ENCODE data around the gene ERGIC1.
A peak's percentile ranks its signal among the peaks of the same experiment; 100 is the strongest.

The ERGIC1 gene

DNA sequence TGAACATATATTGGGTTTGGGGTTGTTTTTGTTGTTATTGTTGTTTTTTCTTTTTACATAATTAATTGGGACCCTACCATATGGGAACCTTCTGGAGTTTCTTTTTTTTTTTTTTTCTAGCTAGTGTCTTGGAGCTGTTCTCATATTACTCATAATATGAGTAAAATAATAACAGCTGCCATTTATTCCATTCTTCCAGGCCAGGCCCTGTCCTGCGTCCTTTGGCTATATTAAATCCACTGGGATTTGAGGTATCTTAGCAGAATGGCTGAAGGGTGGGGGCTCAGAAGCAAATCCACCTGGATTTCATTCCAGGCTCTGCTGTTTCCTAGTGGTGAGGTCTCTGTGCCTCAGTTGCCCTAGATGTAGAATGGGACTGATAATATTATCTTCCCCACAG is 77.9 kb downstream of the ERGIC1 start:
- H3K4ac ChIP-seq (ENCODE audit: low read length): no peak overlapping the region
- no peak overlapping the region for H4K91ac ChIP-seq (ENCODE audit: low read depth, low read length, poor library complexity)
- no peak overlapping the region for H3K27ac ChIP-seq (replicated peaks; ENCODE audit: low read length)
- no peak overlapping the region for H3K4me2 ChIP-seq (ENCODE audit: insufficient read depth, low read length, poor library complexity, severe bottlenecking)
- no peak overlapping the region for H2BK5ac ChIP-seq (ENCODE audit: low read length)
- no peaks in the 10 kb centered on the region for H3K9me3 ChIP-seq (replicated peaks in 1 of 2; ENCODE audit: control insufficient read depth in 2 of 2, insufficient read depth in 1 of 2, low read depth in 1 of 2, low read length in 2 of 2)
- no peak overlapping the region for H3K14ac ChIP-seq (ENCODE audit: low read length)
- no peak overlapping the region for H2AK5ac ChIP-seq (ENCODE audit: low read depth, low read length)
- no peak overlapping the region for H4K8ac ChIP-seq (ENCODE audit: low read depth, low read length)
- H2BK120ac ChIP-seq (ENCODE audit: low read depth, low read length): no peak overlapping the region
- H3K79me1 ChIP-seq (ENCODE audit: low read depth, low read length): no peaks in the 10 kb centered on the region
- H2BK15ac ChIP-seq (ENCODE audit: low read length): no peak overlapping the region
- H3K4me1 ChIP-seq (ENCODE audit: control insufficient read depth in 2 of 2, insufficient read depth in 1 of 2, low read depth in 1 of 2, low read length in 2 of 2): peaks cover 2 to 4% of the 10 kb centered on the region in 2 donors
- no peak overlapping the region for H3K9ac ChIP-seq (ENCODE audit: low read depth, low read length, poor library complexity)
- H3K18ac ChIP-seq (ENCODE audit: low read length): no peak overlapping the region
- no CpG with 5 or more reads among the region's 1 CpG for WGBS, 2 donors (ENCODE audit: extremely low coverage in 2 of 2, insufficient read length in 2 of 2, insufficient replicate concordance in 1 of 2)
- H3K27me3 ChIP-seq (ENCODE audit: control insufficient read depth in 3 of 3, insufficient read depth in 3 of 3, low read depth in 1 of 3, low read length in 3 of 3): no peaks in the 10 kb centered on the region
- no peak overlapping the region for H3K23ac ChIP-seq (ENCODE audit: low read depth, low read length, poor library complexity)
- DNase-seq (ENCODE audit: low spot score): no peak
- no peak overlapping the region for H2AFZ ChIP-seq (ENCODE audit: low read length)
- no peak overlapping the region for H3K4me3 ChIP-seq (ENCODE audit: low read length in 2 of 2)
- peaks cover 22 to 66% of the 10 kb centered on the region in 2 donors for H3K36me3 ChIP-seq (replicated peaks in 1 of 2; ENCODE audit: control insufficient read depth in 2 of 2, insufficient read depth in 2 of 2, low read length in 2 of 2)
- no peak overlapping the region for H2BK12ac ChIP-seq (ENCODE audit: low read length)

DNA sequence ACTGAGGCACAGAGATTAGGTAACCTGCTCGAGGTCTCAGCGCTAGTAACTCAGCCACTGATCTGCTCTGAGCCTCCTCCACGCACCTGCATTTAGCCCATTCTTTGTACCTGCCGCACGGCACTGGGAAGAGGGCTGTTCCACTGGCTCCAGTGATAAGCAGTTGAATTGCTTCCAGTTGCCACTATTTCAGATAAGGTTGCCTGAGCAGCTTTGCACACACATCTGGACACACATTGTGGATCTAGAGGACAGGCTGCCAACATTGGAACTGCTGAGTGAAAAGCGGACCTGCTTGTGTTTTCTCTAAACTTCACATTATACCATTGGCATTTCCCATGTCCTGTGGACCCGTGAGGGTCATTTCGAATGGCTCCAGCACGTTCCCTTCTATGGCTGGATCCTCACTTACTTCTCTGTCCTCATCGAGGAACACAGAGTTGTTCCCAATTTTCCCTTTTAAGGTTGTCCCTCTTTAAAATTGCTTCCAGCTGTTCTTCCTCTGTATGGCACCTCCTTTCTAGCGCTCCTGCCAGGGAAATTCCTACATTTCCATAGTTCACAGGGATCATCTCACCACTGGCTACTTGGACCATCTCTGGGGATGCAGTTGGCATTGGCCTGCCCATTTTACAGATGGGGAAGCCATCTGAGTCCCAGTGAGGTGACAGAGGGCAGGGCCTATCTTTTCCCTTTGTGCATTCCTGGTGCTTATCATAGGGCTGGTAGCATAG is 79.2 kb downstream of the ERGIC1 start:
- Histone ChIP-seq H2BK15ac (ENCODE audit: low read length) (no peak overlapping the region), H3K36me3 (replicated peaks in 1 of 2; ENCODE audit: control insufficient read depth in 2 of 2, insufficient read depth in 2 of 2, low read length in 2 of 2) (peaks cover 26 to 79% of the 10 kb centered on the region in 2 donors), H3K27me3 (ENCODE audit: control insufficient read depth in 3 of 3, insufficient read depth in 3 of 3, low read depth in 1 of 3, low read length in 3 of 3) (no peaks in the 10 kb centered on the region), H2BK12ac (ENCODE audit: low read length) (no peak overlapping the region), H3K18ac (ENCODE audit: low read length) (no peak overlapping the region), H3K4me3 (ENCODE audit: low read length in 2 of 2) (no peak overlapping the region), H2AK5ac (ENCODE audit: low read depth, low read length) (no peak overlapping the region), H4K8ac (ENCODE audit: low read depth, low read length) (no peak overlapping the region), H3K27ac (replicated peaks; ENCODE audit: low read length) (no peak overlapping the region), H3K4ac (ENCODE audit: low read length) (no peak overlapping the region), H2BK5ac (ENCODE audit: low read length) (no peak overlapping the region), H3K4me1 (ENCODE audit: control insufficient read depth in 2 of 2, insufficient read depth in 1 of 2, low read depth in 1 of 2, low read length in 2 of 2) (no peaks in the 10 kb centered on the region), H3K9me3 (replicated peaks in 1 of 2; ENCODE audit: control insufficient read depth in 2 of 2, insufficient read depth in 1 of 2, low read depth in 1 of 2, low read length in 2 of 2) (no peaks in the 10 kb centered on the region), H2BK120ac (ENCODE audit: low read depth, low read length) (no peak overlapping the region), H3K79me1 (ENCODE audit: low read depth, low read length) (no peaks in the 10 kb centered on the region), H4K91ac (ENCODE audit: low read depth, low read length, poor library complexity) (no peak overlapping the region), H3K9ac (ENCODE audit: low read depth, low read length, poor library complexity) (peak overlapping the region; percentile 10), H3K14ac (ENCODE audit: low read length) (no peak overlapping the region), H3K23ac (ENCODE audit: low read depth, low read length, poor library complexity) (no peak overlapping the region), H3K4me2 (ENCODE audit: insufficient read depth, low read length, poor library complexity, severe bottlenecking) (no peak overlapping the region), H2AFZ (ENCODE audit: low read length) (no peak overlapping the region)
- no peak for DNase-seq (ENCODE audit: low spot score)
- no CpG with 5 or more reads among the region's 11 CpGs for WGBS, 2 donors (ENCODE audit: extremely low coverage in 2 of 2, insufficient read length in 2 of 2, insufficient replicate concordance in 1 of 2)

DNA sequence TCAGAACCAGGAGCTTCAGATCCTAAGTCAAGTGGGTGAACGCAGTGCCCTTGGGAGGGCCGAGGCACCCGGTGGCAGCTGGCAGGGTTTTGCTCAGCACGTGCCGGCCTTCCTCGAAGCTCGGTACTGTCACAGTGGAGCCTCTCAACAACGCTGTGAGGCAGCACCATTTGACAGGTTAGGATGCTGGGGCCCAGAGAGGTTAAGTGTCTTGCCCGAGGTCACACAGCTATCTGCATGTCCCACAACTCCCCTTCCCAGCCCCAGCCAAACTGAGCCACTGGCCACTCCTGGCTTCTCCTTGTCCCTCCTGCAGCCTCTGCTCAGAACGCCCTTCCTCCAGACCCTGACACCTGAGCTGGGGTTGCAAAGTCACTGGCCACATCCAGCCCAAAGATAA is 81.5 kb downstream of the ERGIC1 start:
- Histone ChIP-seq H3K4me3 (ENCODE audit: low read length in 2 of 2) (no peak overlapping the region), H2AFZ (ENCODE audit: low read length) (no peak overlapping the region), H4K91ac (ENCODE audit: low read depth, low read length, poor library complexity) (no peak overlapping the region), H3K18ac (ENCODE audit: low read length) (no peak overlapping the region), H3K14ac (ENCODE audit: low read length) (no peak overlapping the region), H3K4ac (ENCODE audit: low read length) (no peak overlapping the region), H3K9me3 (replicated peaks in 1 of 2; ENCODE audit: control insufficient read depth in 2 of 2, insufficient read depth in 1 of 2, low read depth in 1 of 2, low read length in 2 of 2) (no peaks in the 10 kb centered on the region), H2BK5ac (ENCODE audit: low read length) (no peak overlapping the region), H3K27ac (replicated peaks; ENCODE audit: low read length) (no peak overlapping the region), H4K8ac (ENCODE audit: low read depth, low read length) (no peak overlapping the region), H3K23ac (ENCODE audit: low read depth, low read length, poor library complexity) (no peak overlapping the region), H3K27me3 (ENCODE audit: control insufficient read depth in 3 of 3, insufficient read depth in 3 of 3, low read depth in 1 of 3, low read length in 3 of 3) (no peaks in the 10 kb centered on the region), H3K4me1 (ENCODE audit: control insufficient read depth in 2 of 2, insufficient read depth in 1 of 2, low read depth in 1 of 2, low read length in 2 of 2) (no peaks in the 10 kb centered on the region), H3K4me2 (ENCODE audit: insufficient read depth, low read length, poor library complexity, severe bottlenecking) (no peak overlapping the region), H3K79me1 (ENCODE audit: low read depth, low read length) (no peaks in the 10 kb centered on the region), H3K36me3 (replicated peaks in 1 of 2; ENCODE audit: control insufficient read depth in 2 of 2, insufficient read depth in 2 of 2, low read length in 2 of 2) (peaks cover 35 to 87% of the 10 kb centered on the region in 2 donors), H2BK120ac (ENCODE audit: low read depth, low read length) (no peak overlapping the region), H2BK15ac (ENCODE audit: low read length) (no peak overlapping the region), H3K9ac (ENCODE audit: low read depth, low read length, poor library complexity) (no peak overlapping the region), H2BK12ac (ENCODE audit: low read length) (no peak overlapping the region), H2AK5ac (ENCODE audit: low read depth, low read length) (no peak overlapping the region)
- no peak for DNase-seq (ENCODE audit: low spot score)
- no CpG with 5 or more reads among the region's 10 CpGs for WGBS, 2 donors (ENCODE audit: extremely low coverage in 2 of 2, insufficient read length in 2 of 2, insufficient replicate concordance in 1 of 2)

DNA sequence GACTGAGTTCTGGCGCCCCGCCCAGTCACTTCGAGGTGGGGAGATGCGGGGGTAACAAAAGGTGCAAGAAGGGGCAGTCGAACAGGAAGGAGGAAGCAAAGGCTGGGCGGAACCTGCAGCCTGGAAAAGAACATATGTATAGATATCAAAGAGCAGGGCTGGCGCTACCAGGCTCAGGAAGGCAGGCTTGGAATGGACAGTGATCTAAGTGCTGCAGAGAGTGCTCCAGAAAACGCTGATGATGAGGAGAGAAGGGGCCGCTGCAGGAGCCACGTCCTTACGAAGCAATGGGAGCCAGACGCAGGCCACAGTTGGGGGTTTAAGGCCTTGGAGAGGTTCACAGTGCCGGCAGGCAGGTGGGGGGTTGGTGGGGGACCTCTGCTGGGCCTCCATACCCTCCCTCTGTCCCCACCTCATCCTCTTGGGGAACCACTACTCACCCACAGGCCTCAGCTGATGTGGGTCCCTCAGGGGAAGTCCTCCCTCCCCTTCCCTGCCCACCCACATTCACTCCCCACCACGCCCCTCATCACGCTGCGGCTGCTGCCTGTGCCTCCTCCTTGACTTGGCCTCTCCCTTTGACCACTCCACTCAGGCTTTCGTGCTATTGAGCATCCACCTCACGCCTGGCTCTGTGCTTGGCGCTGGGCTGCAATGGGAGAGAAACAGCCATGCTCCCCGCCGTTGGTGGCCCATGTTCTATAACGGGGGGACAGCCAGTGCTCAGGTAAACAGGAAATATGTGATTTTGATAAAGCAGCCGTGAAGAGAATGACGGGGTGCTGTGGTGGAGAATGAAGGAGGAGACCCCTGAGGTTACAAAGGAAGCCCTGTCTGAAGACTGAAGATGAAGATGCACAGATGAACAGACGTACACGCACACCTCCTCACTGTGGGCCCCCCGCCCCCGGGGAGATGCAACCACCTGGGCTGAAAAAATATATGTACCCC is 84.6 kb downstream of the ERGIC1 start:
- Histone ChIP-seq H2BK12ac (ENCODE audit: low read length) (no peak overlapping the region), H3K4me1 (ENCODE audit: control insufficient read depth in 2 of 2, insufficient read depth in 1 of 2, low read depth in 1 of 2, low read length in 2 of 2) (no peaks in the 10 kb centered on the region), H2BK5ac (ENCODE audit: low read length) (no peak overlapping the region), H3K14ac (ENCODE audit: low read length) (peak overlapping the region; percentile 15), H2BK120ac (ENCODE audit: low read depth, low read length) (no peak overlapping the region), H3K9ac (ENCODE audit: low read depth, low read length, poor library complexity) (no peak overlapping the region), H4K8ac (ENCODE audit: low read depth, low read length) (peak overlapping the region; percentile 31), H3K23ac (ENCODE audit: low read depth, low read length, poor library complexity) (peak overlapping the region; percentile 48), H4K91ac (ENCODE audit: low read depth, low read length, poor library complexity) (no peak overlapping the region), H3K27me3 (ENCODE audit: control insufficient read depth in 3 of 3, insufficient read depth in 3 of 3, low read depth in 1 of 3, low read length in 3 of 3) (no peaks in the 10 kb centered on the region), H3K4me3 (ENCODE audit: low read length in 2 of 2) (no peak overlapping the region), H3K79me1 (ENCODE audit: low read depth, low read length) (no peaks in the 10 kb centered on the region), H2AK5ac (ENCODE audit: low read depth, low read length) (no peak overlapping the region), H3K27ac (replicated peaks; ENCODE audit: low read length) (no peak overlapping the region), H3K36me3 (replicated peaks in 1 of 2; ENCODE audit: control insufficient read depth in 2 of 2, insufficient read depth in 2 of 2, low read length in 2 of 2) (peaks cover 25 to 81% of the 10 kb centered on the region in 2 donors), H2AFZ (ENCODE audit: low read length) (no peak overlapping the region), H3K4ac (ENCODE audit: low read length) (no peak overlapping the region), H3K9me3 (replicated peaks in 1 of 2; ENCODE audit: control insufficient read depth in 2 of 2, insufficient read depth in 1 of 2, low read depth in 1 of 2, low read length in 2 of 2) (no peaks in the 10 kb centered on the region), H2BK15ac (ENCODE audit: low read length) (no peak overlapping the region), H3K18ac (ENCODE audit: low read length) (no peak overlapping the region), H3K4me2 (ENCODE audit: insufficient read depth, low read length, poor library complexity, severe bottlenecking) (no peak overlapping the region)
- WGBS, 2 donors (ENCODE audit: extremely low coverage in 2 of 2, insufficient read length in 2 of 2, insufficient replicate concordance in 1 of 2): no CpG with 5 or more reads among the region's 28 CpGs
- no peak for DNase-seq (ENCODE audit: low spot score)
